K562 (cell line): ENCODE measurements around the gene ZDHHC3. TPM values are rescaled to one million over a fixed set of nuclear protein-coding genes. Genes with fewer than 3 reads are reported as not detected.

ENCODE experiments used
- ATAC-seq: fragments of 200-7000 bp; cut with Tn5 transposase; 3 replicates; pipeline ENCODE4 v1.9.1; 2020; ENCODE audit warnings: moderate library complexity
- BruUV-seq: library from RNA; stranded (reverse); fragments of 400-500 nt; replicated peaks from 2 replicates; lab custom pipeline; 2021; lab: Mats Ljungman, UMichigan
- CTCF ChIA-PET: fragments of 300-600 bp; formaldehyde crosslinking; extraction: SDS; loops from one replicate; lab custom pipeline; 2021; ENCODE audit warnings: low intra/inter-chr PET ratio; lab: Yijun Ruan, JAX
- POLR2A ChIA-PET: fragments of 300-600, 350-650 bp; sonication (Branson Sonifier 250); formaldehyde crosslinking; extraction: SDS; loops from one replicate; lab custom pipeline; 2021; ENCODE audit warnings: antibody characterized with exemption, inconsistent platforms; lab: Yijun Ruan, JAX
- DNase-seq, 4 experiments: peaks; one replicate each; pipeline versions ENCODE4 v3.0.0 to v3.0.0-alpha.2; 2011 to 2018; ENCODE audit warnings: low spot score in 3 of 4, mixed read lengths in 3 of 4; ENCODE audit errors: extremely low read depth in 1 of 4
- FAIRE-seq: peaks from 2 replicates; lab custom pipeline; 2011; peaks lifted over from hg19 to GRCh38; lab: Jason Lieb, UNC
- H2AFZ ChIP-seq: 2 replicates; pipeline ENCODE4 v1.6.0; 2011; ENCODE audit warnings: low read depth, low read length, control low read depth, inconsistent platforms
- H3K27ac ChIP-seq: fragments of 200-600 bp; 3 replicates; pipeline ENCODE4 v1.8.0; 2011; ENCODE audit warnings: low read depth, mild to moderate bottlenecking, control low read depth, inconsistent platforms, low read length, moderate library complexity, mixed read lengths; ENCODE audit errors: extremely low read depth
- H3K27me3 ChIP-seq, 2 experiments: fragments of 300-600 bp in 1 of 2; 2 replicates in 1 of 2; 3 replicates in 1 of 2; pipeline versions ENCODE4 v1.6.0 to v1.8.0; 2011; ENCODE audit warnings: inconsistent platforms in 2 of 2, low read length in 2 of 2, mild to moderate bottlenecking in 1 of 2, mixed read lengths in 1 of 2, moderate library complexity in 1 of 2; ENCODE audit not compliant: control insufficient read depth in 2 of 2, insufficient read depth in 2 of 2
- H3K36me3 ChIP-seq: fragments of 300-600 bp; 3 replicates; pipeline ENCODE4 v1.8.0; 2011; ENCODE audit warnings: mild to moderate bottlenecking, low read length, inconsistent platforms; ENCODE audit not compliant: control insufficient read depth, insufficient read depth
- H3K4me1 ChIP-seq, 2 experiments: fragments of 200-600 bp in 1 of 2; replicated peaks in 1 of 2; 2 replicates in 1 of 2; 3 replicates in 1 of 2; pipeline versions ENCODE4 v1.5.1 to v1.8.0; 2011; ENCODE audit warnings: inconsistent platforms in 2 of 2, low read length in 2 of 2, mild to moderate bottlenecking in 1 of 2, mixed read lengths in 1 of 2, moderate library complexity in 1 of 2; ENCODE audit not compliant: control insufficient read depth in 2 of 2, insufficient read depth in 2 of 2
- H3K4me2 ChIP-seq: 2 replicates; pipeline ENCODE4 v1.6.1; 2011; ENCODE audit warnings: low read length, control low read depth, inconsistent platforms, mixed read lengths; ENCODE audit not compliant: insufficient read depth
- H3K4me3 ChIP-seq: fragments of 200-600 bp; sonication (generic), shearing (Covaris generic); 2 replicates; pipeline ENCODE4 v1.5.1; 2016; ENCODE audit warnings: control low read depth, inconsistent platforms
- H3K79me2 ChIP-seq: fragments of 200-600 bp; 3 replicates; pipeline ENCODE4 v1.8.0; 2011; ENCODE audit warnings: low read length, inconsistent platforms; ENCODE audit not compliant: control insufficient read depth, insufficient read depth
- H3K9ac ChIP-seq, 2 experiments: 2 replicates each; pipeline versions ENCODE4 v1.6.0 to v1.6.1; 2011; ENCODE audit warnings: low read depth in 2 of 2, low read length in 2 of 2, control low read depth in 1 of 2, inconsistent platforms in 1 of 2, mild to moderate bottlenecking in 1 of 2, mixed read lengths in 1 of 2; ENCODE audit not compliant: insufficient read depth in 1 of 2
- H3K9me1 ChIP-seq: one replicate; pipeline ENCODE4 v1.6.0; 2011; ENCODE audit warnings: inconsistent platforms, mild to moderate bottlenecking, low read length, moderate library complexity; ENCODE audit not compliant: control insufficient read depth, insufficient read depth
- H3K9me3 ChIP-seq: replicated peaks from 2 replicates; pipeline ENCODE4 v1.5.1; 2011; ENCODE audit warnings: low read depth, low read length, inconsistent platforms; ENCODE audit not compliant: control insufficient read depth, insufficient read depth
- H4K20me1 ChIP-seq: replicated peaks from 2 replicates; pipeline ENCODE4 v1.6.1; 2011; ENCODE audit warnings: low read length, inconsistent platforms, mixed read lengths; ENCODE audit not compliant: control insufficient read depth, insufficient read depth
- CBX5 ChIP-seq: IDR thresholded peaks from 2 replicates; pipeline ENCODE4 v1.6.1; 2014; ENCODE audit warnings: low read depth, borderline replicate concordance
- SRSF3 ChIP-seq: fragments of 200-400 bp; formaldehyde crosslinking; IDR thresholded peaks from 2 replicates; pipeline ENCODE4 v1.6.1; 2016; ENCODE audit warnings: mild to moderate bottlenecking, low read length, moderate library complexity; ENCODE audit not compliant: insufficient read depth
- TEAD1 ChIP-seq, 2 experiments: fragments of 450-650 bp in 1 of 2; sonication (generic) in 1 of 2; formaldehyde crosslinking; IDR thresholded peaks; 2 replicates each; pipeline versions ENCODE4 v1.4.0 to v1.8.0; 2020 to 2022; ENCODE audit warnings: mild to moderate bottlenecking in 2 of 2, missing genetic modification reagents in 1 of 2
- ZNF583 ChIP-seq: fragments of 250-450 bp; sonication (Bioruptor Pico); IDR thresholded peaks from 2 replicates; pipeline ENCODE4 v1.4.0; 2020
- WGBS: fragments of 100-300 bp; shearing (Covaris generic); methylation state at CpG from one replicate; pipeline ENCODE4 v1.1.6; 2016; ENCODE audit warnings: low coverage, mixed read lengths; ENCODE audit not compliant: insufficient coverage; ENCODE audit errors: missing lambda C conversion rate; 5-methylcytosine and 5-hydroxymethylcytosine counted together
- in situ Hi-C: fragments of 300-500 bp; cut with MboI; formaldehyde crosslinking; loops from 4 replicates; pipeline ENCODE4 v1.15.0; 2018; ENCODE audit warnings: inconsistent platforms, mixed read lengths
- intact Hi-C: fragments of 100-400 bp; cut with micrococcal nuclease; formaldehyde crosslinking; loops from 2 replicates; pipeline ENCODE4 v1.14.2; 2022
- polyA plus RNA-seq, 8 experiments: library from polyadenylated mRNA; depleted of rRNA in 4 of 8; stranded (reverse) in 5 of 8; unstranded in 3 of 8; fragments of >200 nt; fragmentation: Nextera tagmentation in 2 of 8; fragmentation: Illumina TruSeq in 1 of 8; extraction: Ambion mirVana in 2 of 8; extraction: Trizol in 1 of 8; gene quantifications; 2 replicates each; pipeline versions ENCODE4 v1.2.1 to v1.2.3, GENCODE V29; 2011 to 2014; ENCODE audit warnings: inconsistent platforms in 1 of 8, missing spikeins in 1 of 8
- total RNA-seq, 7 experiments: library from RNA; depleted of rRNA in 6 of 7; stranded (reverse); fragments of >200 nt in 6 of 7; fragmentation: Illumina TruSeq in 2 of 7; extraction: Trizol in 2 of 7; gene quantifications; 2 replicates each; pipeline versions ENCODE4 v1.2.1 to v1.2.3, GENCODE V29; 2011 to 2021; ENCODE audit warnings: low replicate concordance in 1 of 7
- TF ChIP-seq, protein P1 (sequence below): fragments of 450-650 bp; formaldehyde crosslinking; IDR thresholded peaks from 2 replicates; pipeline ENCODE4 v1.4.0; 2022; ENCODE audit warnings: missing genetic modification characterization

Gene ZDHHC3
- total and polyA plus RNA-seq, 9 of the 15 experiments (the other 6 are each of a cell fraction or from before 2014, with no cell fraction given), result 10.3 to 120 (median 67.2) TPM

- Histone ChIP-seq H3K4me1 (peaks cover 15 to 16% of the 10 kb centered on the region in 2 experiments; a peak in 4 of 5 replicates), H3K27me3 (no peaks in the 10 kb centered on the region), H3K27ac (no peak overlapping the region), H3K79me2 (no peaks in the 10 kb centered on the region), H4K20me1 (no peaks in the 10 kb centered on the region), H2AFZ (no peak overlapping the region), H3K4me2 (peak overlapping the region; percentile 13; the same call in 1 of the 2 replicates), H3K4me3 (no peak overlapping the region), H3K36me3 (peaks cover 54% of the 10 kb centered on the region), H3K9me3 (no peaks in the 10 kb centered on the region), H3K9me1 (peaks cover 3% of the 10 kb centered on the region), H3K9ac (peak overlapping the region in 1 of 2 experiments; percentile 10; a peak in 2 of 4 replicates)
- DNase-seq (no peak), FAIRE-seq (no peak), ATAC-seq (peak; percentile 8; the same call in 1 of the 3 replicates)
- no TSS peak for BruUV-seq
- 66% methylated on average over 7 of the region's 7 CpGs for WGBS
- ChIA-PET CTCF (no interaction called here), POLR2A (interaction anchor here (1.0 to 1.8 kb wide), 3 partner anchors 20 to 60 kb away, joined by 3 to 10 read pairs (median 3); no protein-coding TSS in a partner anchor)
- TF ChIP-seq SRSF3, result no peak
- TF ChIP-seq ZNF583 (CRISPR knock-in tag), result no peak
- TF ChIP-seq CBX5, result no peak
- TF ChIP-seq TEAD1 (CRISPR knock-in tag; IDR thresholded peaks at IDR 0.05), result no peak
- TF ChIP-seq, protein P1, sequence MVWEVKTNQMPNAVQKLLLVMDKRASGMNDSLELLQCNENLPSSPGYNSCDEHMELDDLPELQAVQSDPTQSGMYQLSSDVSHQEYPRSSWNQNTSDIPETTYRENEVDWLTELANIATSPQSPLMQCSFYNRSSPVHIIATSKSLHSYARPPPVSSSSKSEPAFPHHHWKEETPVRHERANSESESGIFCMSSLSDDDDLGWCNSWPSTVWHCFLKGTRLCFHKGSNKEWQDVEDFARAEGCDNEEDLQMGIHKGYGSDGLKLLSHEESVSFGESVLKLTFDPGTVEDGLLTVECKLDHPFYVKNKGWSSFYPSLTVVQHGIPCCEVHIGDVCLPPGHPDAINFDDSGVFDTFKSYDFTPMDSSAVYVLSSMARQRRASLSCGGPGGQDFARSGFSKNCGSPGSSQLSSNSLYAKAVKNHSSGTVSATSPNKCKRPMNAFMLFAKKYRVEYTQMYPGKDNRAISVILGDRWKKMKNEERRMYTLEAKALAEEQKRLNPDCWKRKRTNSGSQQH (CRISPR knock-in tag), result no peak
- in situ Hi-C loops (no loop called here), intact Hi-C loops (no loop called here)
These were observed 48.6 kb downstream of the ZDHHC3 start for GRCh38 chr3:44927371-44927770.
